ENCODE data around the gene MRTFB. TPM values are rescaled to one million over a fixed set of nuclear protein-coding genes. Genes with fewer than 3 reads are reported as not detected.
A peak's percentile ranks its signal among the peaks of the same experiment; 100 is the strongest.

Gene MRTFB
- total RNA-seq, 1 experiment from 2014 or later: 29.5 TPM

DNA sequence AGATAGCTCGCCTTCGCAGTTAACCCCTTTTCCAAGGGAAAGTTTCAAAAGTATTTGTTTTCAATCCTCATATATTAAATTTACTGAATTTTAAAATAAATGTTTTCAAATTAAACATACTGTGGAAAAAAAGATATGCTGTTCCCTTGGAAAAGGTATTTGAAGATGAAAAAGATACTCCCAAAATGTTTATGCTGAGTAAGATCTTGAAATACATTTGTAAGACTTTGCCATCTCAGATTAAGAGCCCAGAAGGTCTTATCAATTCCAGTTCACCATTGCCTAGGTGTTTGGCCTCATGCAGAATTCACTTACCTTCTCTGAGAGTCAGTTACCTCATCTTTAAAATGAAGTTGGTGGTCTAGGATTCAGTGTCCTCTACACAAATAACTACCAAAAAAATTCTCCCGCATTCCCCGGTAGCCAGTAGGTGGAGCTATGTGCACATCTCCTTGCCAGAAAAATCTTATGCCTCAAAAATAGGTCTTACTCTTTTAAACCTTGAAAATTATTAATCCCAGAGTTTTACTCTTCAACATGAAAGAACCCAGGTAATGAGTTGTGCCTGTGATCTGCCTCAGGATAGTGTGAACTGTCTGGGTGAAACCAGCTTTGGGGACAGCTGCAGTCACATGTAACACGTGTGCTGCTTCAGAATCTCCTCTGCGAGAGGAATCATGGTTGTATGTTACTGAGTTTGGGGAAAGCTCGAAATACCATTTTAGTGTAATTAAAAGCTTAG is 178.3 kb downstream of the MRTFB start:
- ChIA-PET POLR2A (no interaction called here), CTCF (interaction anchor here (0.6 to 1.6 kb wide), 8 partner anchors 9 to 330 kb away, joined by 3 to 5 read pairs (median 4); partner anchors contain the start of gene ERCC4)
- Mint-ChIP-seq H3K36me3 (ENCODE audit: insufficient read depth, unreplicated experiment) (peaks cover 37% of the 10 kb centered on the region), H3K4me3 (ENCODE audit: unreplicated experiment) (no peak overlapping the region), H3K4me1 (ENCODE audit: low read depth, unreplicated experiment) (no peaks in the 10 kb centered on the region), H3K9me3 (ENCODE audit: unreplicated experiment) (no peaks in the 10 kb centered on the region), H3K27ac (ENCODE audit: unreplicated experiment) (no peak overlapping the region), H3K27me3 (ENCODE audit: insufficient read depth, unreplicated experiment) (no peaks in the 10 kb centered on the region)
- no peaks in the 10 kb centered on the region for H3K4me1 ChIP-seq
- H3K4me3 ChIP-seq (ENCODE audit: low read depth, low read length): no peak overlapping the region
- no peaks in the 10 kb centered on the region for H3K27me3 ChIP-seq (replicated peaks; ENCODE audit: control insufficient read depth, insufficient read depth, low read length)
- TF ChIP-seq, protein P1, sequence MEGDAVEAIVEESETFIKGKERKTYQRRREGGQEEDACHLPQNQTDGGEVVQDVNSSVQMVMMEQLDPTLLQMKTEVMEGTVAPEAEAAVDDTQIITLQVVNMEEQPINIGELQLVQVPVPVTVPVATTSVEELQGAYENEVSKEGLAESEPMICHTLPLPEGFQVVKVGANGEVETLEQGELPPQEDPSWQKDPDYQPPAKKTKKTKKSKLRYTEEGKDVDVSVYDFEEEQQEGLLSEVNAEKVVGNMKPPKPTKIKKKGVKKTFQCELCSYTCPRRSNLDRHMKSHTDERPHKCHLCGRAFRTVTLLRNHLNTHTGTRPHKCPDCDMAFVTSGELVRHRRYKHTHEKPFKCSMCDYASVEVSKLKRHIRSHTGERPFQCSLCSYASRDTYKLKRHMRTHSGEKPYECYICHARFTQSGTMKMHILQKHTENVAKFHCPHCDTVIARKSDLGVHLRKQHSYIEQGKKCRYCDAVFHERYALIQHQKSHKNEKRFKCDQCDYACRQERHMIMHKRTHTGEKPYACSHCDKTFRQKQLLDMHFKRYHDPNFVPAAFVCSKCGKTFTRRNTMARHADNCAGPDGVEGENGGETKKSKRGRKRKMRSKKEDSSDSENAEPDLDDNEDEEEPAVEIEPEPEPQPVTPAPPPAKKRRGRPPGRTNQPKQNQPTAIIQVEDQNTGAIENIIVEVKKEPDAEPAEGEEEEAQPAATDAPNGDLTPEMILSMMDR (IDR thresholded peaks at IDR 0.05; ENCODE audit: insufficient read depth in 1 of 2, low read depth in 1 of 2, low read length in 1 of 2, severe bottlenecking in 1 of 2, unreplicated experiment in 1 of 2): peak; percentile 69 to 81
- peak in 1 of 2 experiments; percentile 46 for DNase-seq
- H3K9me3 ChIP-seq: no peaks in the 10 kb centered on the region
- intact Hi-C loops (cut with micrococcal nuclease; ENCODE audit: unreplicated experiment): loop anchor here (1.0 kb wide), 3 partner anchors 17 to 280 kb away; no protein-coding TSS in a partner anchor
- H3K36me3 ChIP-seq (ENCODE audit: control insufficient read depth, insufficient read depth, low read length): no peaks in the 10 kb centered on the region; the same call in 1 of the 2 replicates
- BruUV-seq (replicated peaks): no TSS peak

GRCh38 chr16:14251419-14251818 is 180.3 kb downstream of the MRTFB start:
- no peak overlapping the region for H3K27ac Mint-ChIP-seq (ENCODE audit: unreplicated experiment)
- H3K4me3 Mint-ChIP-seq (ENCODE audit: unreplicated experiment): no peak overlapping the region
- no peaks in the 10 kb centered on the region for H3K27me3 Mint-ChIP-seq (ENCODE audit: insufficient read depth, unreplicated experiment)
- DNase-seq: no peak
- no TSS peak for BruUV-seq (replicated peaks)
- intact Hi-C loops (cut with micrococcal nuclease; ENCODE audit: unreplicated experiment): no loop called here
- Histone ChIP-seq H3K9me3 (no peaks in the 10 kb centered on the region), H3K27me3 (replicated peaks; ENCODE audit: control insufficient read depth, insufficient read depth, low read length) (no peaks in the 10 kb centered on the region), H3K4me3 (ENCODE audit: low read depth, low read length) (no peak overlapping the region), H3K4me1 (no peaks in the 10 kb centered on the region), H3K36me3 (ENCODE audit: control insufficient read depth, insufficient read depth, low read length) (no peaks in the 10 kb centered on the region; the same call in 1 of the 2 replicates)
- ChIA-PET CTCF (no interaction called here), POLR2A (no interaction called here)
- H3K9me3 Mint-ChIP-seq (ENCODE audit: unreplicated experiment): no peaks in the 10 kb centered on the region
- peaks cover 34% of the 10 kb centered on the region for H3K36me3 Mint-ChIP-seq (ENCODE audit: insufficient read depth, unreplicated experiment)
- no peaks in the 10 kb centered on the region for H3K4me1 Mint-ChIP-seq (ENCODE audit: low read depth, unreplicated experiment)
- TF ChIP-seq, protein P1 (IDR thresholded peaks at IDR 0.05; ENCODE audit: insufficient read depth in 1 of 2, low read depth in 1 of 2, low read length in 1 of 2, severe bottlenecking in 1 of 2, unreplicated experiment in 1 of 2): no peak

DNA sequence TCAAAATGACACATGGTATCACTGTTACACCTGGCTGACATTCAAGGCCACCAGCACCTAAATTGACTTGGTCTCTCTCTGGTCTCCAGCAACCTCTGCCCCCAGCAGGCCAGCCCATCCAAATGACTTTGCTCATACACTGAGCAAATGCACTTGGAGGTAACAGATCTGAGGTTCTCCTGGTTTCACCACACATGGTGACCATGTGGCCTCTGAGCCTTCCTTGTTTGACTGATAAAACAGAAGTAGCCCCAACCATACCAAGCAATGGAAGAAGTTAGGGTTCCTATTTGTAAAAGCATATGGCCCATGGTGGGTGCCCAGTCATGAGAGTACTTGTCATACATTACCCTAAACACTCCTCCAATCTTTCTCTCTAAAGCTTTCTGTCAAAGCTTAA is 181.7 kb downstream of the MRTFB start:
- no TSS peak for BruUV-seq (replicated peaks)
- Histone ChIP-seq H3K9me3 (no peaks in the 10 kb centered on the region), H3K4me3 (ENCODE audit: low read depth, low read length) (no peak overlapping the region), H3K4me1 (no peaks in the 10 kb centered on the region), H3K36me3 (ENCODE audit: control insufficient read depth, insufficient read depth, low read length) (no peaks in the 10 kb centered on the region; the same call in 1 of the 2 replicates), H3K27me3 (replicated peaks; ENCODE audit: control insufficient read depth, insufficient read depth, low read length) (no peaks in the 10 kb centered on the region)
- DNase-seq: no peak
- Mint-ChIP-seq H3K27me3 (ENCODE audit: insufficient read depth, unreplicated experiment) (no peaks in the 10 kb centered on the region), H3K27ac (ENCODE audit: unreplicated experiment) (no peak overlapping the region), H3K36me3 (ENCODE audit: insufficient read depth, unreplicated experiment) (peaks cover 29% of the 10 kb centered on the region), H3K9me3 (ENCODE audit: unreplicated experiment) (no peaks in the 10 kb centered on the region), H3K4me1 (ENCODE audit: low read depth, unreplicated experiment) (no peaks in the 10 kb centered on the region), H3K4me3 (ENCODE audit: unreplicated experiment) (no peak overlapping the region)
- intact Hi-C loops (cut with micrococcal nuclease; ENCODE audit: unreplicated experiment): no loop called here
- ChIA-PET POLR2A (no interaction called here), CTCF (no interaction called here)
- TF ChIP-seq, protein P1 (IDR thresholded peaks at IDR 0.05; ENCODE audit: insufficient read depth in 1 of 2, low read depth in 1 of 2, low read length in 1 of 2, severe bottlenecking in 1 of 2, unreplicated experiment in 1 of 2): no peak
